GM12878 (cell line): ENCODE data around the gene TCTN1. TPM values are rescaled to one million over a fixed set of nuclear protein-coding genes. Genes with fewer than 3 reads are reported as not detected.

ENCODE experiments used
- ASH2L ChIP-seq: fragments of 300-600, 200-600 bp; sonication (generic); IDR thresholded peaks from 2 replicates; pipeline ENCODE4 v1.6.1; 2017; ENCODE audit warnings: low read depth, mild to moderate bottlenecking, borderline replicate concordance
- BMI1 ChIP-seq: fragments of 450-650 bp; IDR thresholded peaks from 2 replicates; pipeline ENCODE4 v1.6.1; 2016; ENCODE audit warnings: mild to moderate bottlenecking, moderate library complexity, borderline replicate concordance
- BRCA1 ChIP-seq: IDR thresholded peaks from 2 replicates; pipeline ENCODE4 v1.6.1; 2011; ENCODE audit warnings: low read depth, low read length, improper control_type of control experiment
- CHD1 ChIP-seq: IDR thresholded peaks from 2 replicates; pipeline ENCODE4 v1.6.1; 2012; ENCODE audit warnings: low read depth, low read length, improper control_type of control experiment
- ETV6 ChIP-seq, 2 experiments: fragments of 450-650 bp in 1 of 2; IDR thresholded peaks in 1 of 2; conservative IDR thresholded peaks in 1 of 2; 2 replicates each; pipeline ENCODE4 v1.6.1; 2014; ENCODE audit warnings: antibody characterized with exemption in 1 of 2, borderline replicate concordance in 1 of 2, low read depth in 1 of 2, mild to moderate bottlenecking in 1 of 2, moderate library complexity in 1 of 2
- GABPA ChIP-seq: IDR thresholded peaks from 2 replicates; pipeline ENCODE4 v1.6.1; 2014; ENCODE audit warnings: antibody characterized with exemption, low read depth, mild to moderate bottlenecking, inconsistent platforms
- IKZF1 ChIP-seq: fragments of 450-650 bp; conservative IDR thresholded peaks from 2 replicates; pipeline ENCODE4 v1.6.1; 2017; ENCODE audit warnings: antibody characterized with exemption, mild to moderate bottlenecking
- NFIC ChIP-seq: IDR thresholded peaks from 2 replicates; pipeline ENCODE4 v1.6.1; 2012; ENCODE audit warnings: low read depth, mild to moderate bottlenecking, inconsistent platforms, low read length, moderate library complexity
- PML ChIP-seq: IDR thresholded peaks from 2 replicates; pipeline ENCODE4 v1.6.1; 2012; ENCODE audit warnings: low read length, inconsistent platforms
- POLR2AphosphoS2 ChIP-seq: IDR thresholded peaks from 2 replicates; pipeline ENCODE4 v1.6.1; 2011; ENCODE audit warnings: low read depth, mild to moderate bottlenecking, low read length, improper control_type of control experiment, moderate library complexity
- SIX5 ChIP-seq: IDR thresholded peaks from 2 replicates; pipeline ENCODE4 v1.6.1; 2011; ENCODE audit warnings: mild to moderate bottlenecking, low read depth, low read length, moderate library complexity; ENCODE audit not compliant: severe bottlenecking
- ZNF207 ChIP-seq: fragments of 450-650 bp; IDR thresholded peaks from 2 replicates; pipeline ENCODE4 v1.6.1; 2014; ENCODE audit warnings: antibody characterized with exemption, mild to moderate bottlenecking, borderline replicate concordance
- ZNF24 ChIP-seq: fragments of 450-650 bp; IDR thresholded peaks from 2 replicates; pipeline ENCODE4 v1.6.1; 2017; ENCODE audit warnings: antibody characterized with exemption, mild to moderate bottlenecking
- polyA plus RNA-seq, 11 experiments: library from polyadenylated mRNA; depleted of rRNA in 4 of 11; unstranded in 6 of 11; stranded (reverse) in 5 of 11; fragments of >200 nt; fragmentation: Nextera tagmentation in 4 of 11; fragmentation: Illumina TruSeq in 1 of 11; extraction: Ambion mirVana in 4 of 11; extraction: Trizol in 1 of 11; gene quantifications; 1 replicate in 1 of 11; 2 replicates in 10 of 11; pipeline versions ENCODE4 v1.2.1 to v1.2.3, GENCODE V29; 2011 to 2016; ENCODE audit warnings: inconsistent platforms in 2 of 11, missing spikeins in 2 of 11, low read depth in 1 of 11
- total RNA-seq, 4 experiments: library from RNA; depleted of rRNA in 3 of 4; stranded (reverse); fragments of >200 nt in 3 of 4; fragmentation: Illumina TruSeq in 1 of 4; extraction: Trizol in 1 of 4; gene quantifications; 2 replicates each; pipeline versions ENCODE4 v1.2.1 to v1.2.3, GENCODE V29; 2013 to 2021
- TF ChIP-seq, protein P1 (sequence below): IDR thresholded peaks from 2 replicates; pipeline ENCODE4 v1.6.1; 2012; ENCODE audit warnings: low read depth, low read length, improper control_type of control experiment
- TF ChIP-seq, protein P2 (sequence below): fragments of 450-650 bp; IDR thresholded peaks from 2 replicates; pipeline ENCODE4 v1.6.1; 2017; ENCODE audit warnings: antibody characterized with exemption, mild to moderate bottlenecking, moderate library complexity
- TF ChIP-seq, protein P3 (sequence below): fragments of 450-650 bp; IDR thresholded peaks from 2 replicates; pipeline ENCODE4 v1.6.1; 2017; ENCODE audit warnings: mild to moderate bottlenecking, moderate library complexity
- TF ChIP-seq, protein P4 (sequence below): fragments of 450-650 bp; IDR thresholded peaks from 2 replicates; pipeline ENCODE4 v1.6.1; 2016; ENCODE audit warnings: mild to moderate bottlenecking, moderate library complexity, borderline replicate concordance

Gene TCTN1
- total and polyA plus RNA-seq, 10 of the 15 experiments (the other 5 are each of a cell fraction or from before 2014, with no cell fraction given) = 8.8 to 23.5 (median 15.3) TPM

DNA sequence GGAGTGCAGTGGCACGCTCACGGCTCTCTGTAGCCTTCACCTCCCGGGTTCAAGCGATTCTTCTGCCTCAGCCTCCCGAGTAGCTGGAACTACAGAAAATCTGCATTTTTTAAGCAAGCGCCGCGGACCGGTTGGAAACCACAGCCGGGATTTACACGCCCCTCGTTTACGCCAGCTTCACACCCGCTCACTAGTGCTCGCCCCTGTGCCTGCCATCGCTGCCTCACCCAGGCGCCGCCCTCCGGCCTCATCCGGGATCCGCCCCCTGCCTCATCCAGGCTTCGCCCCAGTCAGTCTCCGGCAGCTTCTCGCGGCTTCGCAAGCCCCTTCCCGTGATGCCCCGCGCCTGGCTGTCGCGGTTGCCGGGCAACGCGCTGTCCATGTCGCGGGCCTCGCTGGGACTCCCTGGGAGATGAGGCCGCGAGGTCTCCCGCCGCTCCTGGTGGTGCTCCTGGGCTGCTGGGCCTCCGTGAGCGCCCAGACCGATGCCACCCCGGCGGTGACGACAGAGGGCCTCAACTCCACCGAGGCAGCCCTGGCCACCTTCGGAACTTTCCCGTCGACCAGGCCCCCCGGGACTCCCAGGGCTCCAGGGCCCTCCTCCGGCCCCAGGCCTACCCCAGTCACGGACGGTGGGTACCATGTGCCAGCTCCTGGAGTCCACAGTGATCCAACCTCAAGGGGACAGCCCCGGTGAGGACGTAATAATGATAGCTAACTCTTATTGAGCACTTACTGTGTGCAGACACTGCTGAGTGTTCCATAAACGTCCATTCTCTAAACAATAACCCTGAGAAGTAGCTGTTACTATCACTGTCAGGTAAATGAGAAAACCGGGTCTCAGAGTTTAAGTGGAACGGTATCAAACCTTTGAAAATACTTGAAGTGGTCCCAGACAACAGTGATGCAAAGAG, at the start of gene TCTN1 (continued):
- TF ChIP-seq CHD1 (no peak), PML (no peak), ZNF24 (peak; percentile 54; the same call in 1 of the 2 replicates), IKZF1 (peak; percentile 66; the same call in 1 of the 2 replicates), POLR2AphosphoS2 (0 out of 2 replicates have a peak, but pooled peaks have one; percentile 48), SIX5 (no peak), BRCA1 (peak; percentile 67), ASH2L (no peak), ZNF207 (0 out of 2 replicates have a peak, but pooled peaks have one; percentile 19), GABPA (no peak), ETV6 (conservative IDR thresholded peaks at IDR 0.05 in 1 of 2, IDR thresholded peaks at IDR 0.05 in 1 of 2; ENCODE audit: borderline replicate concordance in 1 of 2, low read depth in 1 of 2) (no peak; a peak in 1 of 4 replicates), BMI1 (peak; percentile 95), NFIC (no peak)
- TF ChIP-seq, protein P1, sequence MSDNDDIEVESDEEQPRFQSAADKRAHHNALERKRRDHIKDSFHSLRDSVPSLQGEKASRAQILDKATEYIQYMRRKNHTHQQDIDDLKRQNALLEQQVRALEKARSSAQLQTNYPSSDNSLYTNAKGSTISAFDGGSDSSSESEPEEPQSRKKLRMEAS = peak; percentile 61; the same call in 1 of the 2 replicates
- TF ChIP-seq, protein P2, sequence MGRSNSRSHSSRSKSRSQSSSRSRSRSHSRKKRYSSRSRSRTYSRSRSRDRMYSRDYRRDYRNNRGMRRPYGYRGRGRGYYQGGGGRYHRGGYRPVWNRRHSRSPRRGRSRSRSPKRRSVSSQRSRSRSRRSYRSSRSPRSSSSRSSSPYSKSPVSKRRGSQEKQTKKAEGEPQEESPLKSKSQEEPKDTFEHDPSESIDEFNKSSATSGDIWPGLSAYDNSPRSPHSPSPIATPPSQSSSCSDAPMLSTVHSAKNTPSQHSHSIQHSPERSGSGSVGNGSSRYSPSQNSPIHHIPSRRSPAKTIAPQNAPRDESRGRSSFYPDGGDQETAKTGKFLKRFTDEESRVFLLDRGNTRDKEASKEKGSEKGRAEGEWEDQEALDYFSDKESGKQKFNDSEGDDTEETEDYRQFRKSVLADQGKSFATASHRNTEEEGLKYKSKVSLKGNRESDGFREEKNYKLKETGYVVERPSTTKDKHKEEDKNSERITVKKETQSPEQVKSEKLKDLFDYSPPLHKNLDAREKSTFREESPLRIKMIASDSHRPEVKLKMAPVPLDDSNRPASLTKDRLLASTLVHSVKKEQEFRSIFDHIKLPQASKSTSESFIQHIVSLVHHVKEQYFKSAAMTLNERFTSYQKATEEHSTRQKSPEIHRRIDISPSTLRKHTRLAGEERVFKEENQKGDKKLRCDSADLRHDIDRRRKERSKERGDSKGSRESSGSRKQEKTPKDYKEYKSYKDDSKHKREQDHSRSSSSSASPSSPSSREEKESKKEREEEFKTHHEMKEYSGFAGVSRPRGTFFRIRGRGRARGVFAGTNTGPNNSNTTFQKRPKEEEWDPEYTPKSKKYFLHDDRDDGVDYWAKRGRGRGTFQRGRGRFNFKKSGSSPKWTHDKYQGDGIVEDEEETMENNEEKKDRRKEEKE = no peak
- TF ChIP-seq, protein P3, sequence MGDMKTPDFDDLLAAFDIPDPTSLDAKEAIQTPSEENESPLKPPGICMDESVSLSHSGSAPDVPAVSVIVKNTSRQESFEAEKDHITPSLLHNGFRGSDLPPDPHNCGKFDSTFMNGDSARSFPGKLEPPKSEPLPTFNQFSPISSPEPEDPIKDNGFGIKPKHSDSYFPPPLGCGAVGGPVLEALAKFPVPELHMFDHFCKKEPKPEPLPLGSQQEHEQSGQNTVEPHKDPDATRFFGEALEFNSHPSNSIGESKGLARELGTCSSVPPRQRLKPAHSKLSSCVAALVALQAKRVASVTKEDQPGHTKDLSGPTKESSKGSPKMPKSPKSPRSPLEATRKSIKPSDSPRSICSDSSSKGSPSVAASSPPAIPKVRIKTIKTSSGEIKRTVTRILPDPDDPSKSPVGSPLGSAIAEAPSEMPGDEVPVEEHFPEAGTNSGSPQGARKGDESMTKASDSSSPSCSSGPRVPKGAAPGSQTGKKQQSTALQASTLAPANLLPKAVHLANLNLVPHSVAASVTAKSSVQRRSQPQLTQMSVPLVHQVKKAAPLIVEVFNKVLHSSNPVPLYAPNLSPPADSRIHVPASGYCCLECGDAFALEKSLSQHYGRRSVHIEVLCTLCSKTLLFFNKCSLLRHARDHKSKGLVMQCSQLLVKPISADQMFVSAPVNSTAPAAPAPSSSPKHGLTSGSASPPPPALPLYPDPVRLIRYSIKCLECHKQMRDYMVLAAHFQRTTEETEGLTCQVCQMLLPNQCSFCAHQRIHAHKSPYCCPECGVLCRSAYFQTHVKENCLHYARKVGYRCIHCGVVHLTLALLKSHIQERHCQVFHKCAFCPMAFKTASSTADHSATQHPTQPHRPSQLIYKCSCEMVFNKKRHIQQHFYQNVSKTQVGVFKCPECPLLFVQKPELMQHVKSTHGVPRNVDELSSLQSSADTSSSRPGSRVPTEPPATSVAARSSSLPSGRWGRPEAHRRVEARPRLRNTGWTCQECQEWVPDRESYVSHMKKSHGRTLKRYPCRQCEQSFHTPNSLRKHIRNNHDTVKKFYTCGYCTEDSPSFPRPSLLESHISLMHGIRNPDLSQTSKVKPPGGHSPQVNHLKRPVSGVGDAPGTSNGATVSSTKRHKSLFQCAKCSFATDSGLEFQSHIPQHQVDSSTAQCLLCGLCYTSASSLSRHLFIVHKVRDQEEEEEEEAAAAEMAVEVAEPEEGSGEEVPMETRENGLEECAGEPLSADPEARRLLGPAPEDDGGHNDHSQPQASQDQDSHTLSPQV = no peak
- TF ChIP-seq, protein P4, sequence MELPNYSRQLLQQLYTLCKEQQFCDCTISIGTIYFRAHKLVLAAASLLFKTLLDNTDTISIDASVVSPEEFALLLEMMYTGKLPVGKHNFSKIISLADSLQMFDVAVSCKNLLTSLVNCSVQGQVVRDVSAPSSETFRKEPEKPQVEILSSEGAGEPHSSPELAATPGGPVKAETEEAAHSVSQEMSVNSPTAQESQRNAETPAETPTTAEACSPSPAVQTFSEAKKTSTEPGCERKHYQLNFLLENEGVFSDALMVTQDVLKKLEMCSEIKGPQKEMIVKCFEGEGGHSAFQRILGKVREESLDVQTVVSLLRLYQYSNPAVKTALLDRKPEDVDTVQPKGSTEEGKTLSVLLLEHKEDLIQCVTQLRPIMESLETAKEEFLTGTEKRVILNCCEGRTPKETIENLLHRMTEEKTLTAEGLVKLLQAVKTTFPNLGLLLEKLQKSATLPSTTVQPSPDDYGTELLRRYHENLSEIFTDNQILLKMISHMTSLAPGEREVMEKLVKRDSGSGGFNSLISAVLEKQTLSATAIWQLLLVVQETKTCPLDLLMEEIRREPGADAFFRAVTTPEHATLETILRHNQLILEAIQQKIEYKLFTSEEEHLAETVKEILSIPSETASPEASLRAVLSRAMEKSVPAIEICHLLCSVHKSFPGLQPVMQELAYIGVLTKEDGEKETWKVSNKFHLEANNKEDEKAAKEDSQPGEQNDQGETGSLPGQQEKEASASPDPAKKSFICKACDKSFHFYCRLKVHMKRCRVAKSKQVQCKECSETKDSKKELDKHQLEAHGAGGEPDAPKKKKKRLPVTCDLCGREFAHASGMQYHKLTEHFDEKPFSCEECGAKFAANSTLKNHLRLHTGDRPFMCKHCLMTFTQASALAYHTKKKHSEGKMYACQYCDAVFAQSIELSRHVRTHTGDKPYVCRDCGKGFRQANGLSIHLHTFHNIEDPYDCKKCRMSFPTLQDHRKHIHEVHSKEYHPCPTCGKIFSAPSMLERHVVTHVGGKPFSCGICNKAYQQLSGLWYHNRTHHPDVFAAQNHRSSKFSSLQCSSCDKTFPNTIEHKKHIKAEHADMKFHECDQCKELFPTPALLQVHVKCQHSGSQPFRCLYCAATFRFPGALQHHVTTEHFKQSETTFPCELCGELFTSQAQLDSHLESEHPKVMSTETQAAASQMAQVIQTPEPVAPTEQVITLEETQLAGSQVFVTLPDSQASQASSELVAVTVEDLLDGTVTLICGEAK = no peak
